Iris pigment epithelial cell (primary cell): ENCODE results near the gene TIAM1.
A peak's percentile ranks its signal among the peaks of the same experiment; 100 is the strongest.

Source experiments
- DNase-seq: peaks from one replicate; pipeline ENCODE4 v3.0.0-alpha.2; 2011; ENCODE audit warnings: low read depth

TIAM1 gene, protein sequence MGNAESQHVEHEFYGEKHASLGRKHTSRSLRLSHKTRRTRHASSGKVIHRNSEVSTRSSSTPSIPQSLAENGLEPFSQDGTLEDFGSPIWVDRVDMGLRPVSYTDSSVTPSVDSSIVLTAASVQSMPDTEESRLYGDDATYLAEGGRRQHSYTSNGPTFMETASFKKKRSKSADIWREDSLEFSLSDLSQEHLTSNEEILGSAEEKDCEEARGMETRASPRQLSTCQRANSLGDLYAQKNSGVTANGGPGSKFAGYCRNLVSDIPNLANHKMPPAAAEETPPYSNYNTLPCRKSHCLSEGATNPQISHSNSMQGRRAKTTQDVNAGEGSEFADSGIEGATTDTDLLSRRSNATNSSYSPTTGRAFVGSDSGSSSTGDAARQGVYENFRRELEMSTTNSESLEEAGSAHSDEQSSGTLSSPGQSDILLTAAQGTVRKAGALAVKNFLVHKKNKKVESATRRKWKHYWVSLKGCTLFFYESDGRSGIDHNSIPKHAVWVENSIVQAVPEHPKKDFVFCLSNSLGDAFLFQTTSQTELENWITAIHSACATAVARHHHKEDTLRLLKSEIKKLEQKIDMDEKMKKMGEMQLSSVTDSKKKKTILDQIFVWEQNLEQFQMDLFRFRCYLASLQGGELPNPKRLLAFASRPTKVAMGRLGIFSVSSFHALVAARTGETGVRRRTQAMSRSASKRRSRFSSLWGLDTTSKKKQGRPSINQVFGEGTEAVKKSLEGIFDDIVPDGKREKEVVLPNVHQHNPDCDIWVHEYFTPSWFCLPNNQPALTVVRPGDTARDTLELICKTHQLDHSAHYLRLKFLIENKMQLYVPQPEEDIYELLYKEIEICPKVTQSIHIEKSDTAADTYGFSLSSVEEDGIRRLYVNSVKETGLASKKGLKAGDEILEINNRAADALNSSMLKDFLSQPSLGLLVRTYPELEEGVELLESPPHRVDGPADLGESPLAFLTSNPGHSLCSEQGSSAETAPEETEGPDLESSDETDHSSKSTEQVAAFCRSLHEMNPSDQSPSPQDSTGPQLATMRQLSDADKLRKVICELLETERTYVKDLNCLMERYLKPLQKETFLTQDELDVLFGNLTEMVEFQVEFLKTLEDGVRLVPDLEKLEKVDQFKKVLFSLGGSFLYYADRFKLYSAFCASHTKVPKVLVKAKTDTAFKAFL (N-terminal part only)

DNA sequence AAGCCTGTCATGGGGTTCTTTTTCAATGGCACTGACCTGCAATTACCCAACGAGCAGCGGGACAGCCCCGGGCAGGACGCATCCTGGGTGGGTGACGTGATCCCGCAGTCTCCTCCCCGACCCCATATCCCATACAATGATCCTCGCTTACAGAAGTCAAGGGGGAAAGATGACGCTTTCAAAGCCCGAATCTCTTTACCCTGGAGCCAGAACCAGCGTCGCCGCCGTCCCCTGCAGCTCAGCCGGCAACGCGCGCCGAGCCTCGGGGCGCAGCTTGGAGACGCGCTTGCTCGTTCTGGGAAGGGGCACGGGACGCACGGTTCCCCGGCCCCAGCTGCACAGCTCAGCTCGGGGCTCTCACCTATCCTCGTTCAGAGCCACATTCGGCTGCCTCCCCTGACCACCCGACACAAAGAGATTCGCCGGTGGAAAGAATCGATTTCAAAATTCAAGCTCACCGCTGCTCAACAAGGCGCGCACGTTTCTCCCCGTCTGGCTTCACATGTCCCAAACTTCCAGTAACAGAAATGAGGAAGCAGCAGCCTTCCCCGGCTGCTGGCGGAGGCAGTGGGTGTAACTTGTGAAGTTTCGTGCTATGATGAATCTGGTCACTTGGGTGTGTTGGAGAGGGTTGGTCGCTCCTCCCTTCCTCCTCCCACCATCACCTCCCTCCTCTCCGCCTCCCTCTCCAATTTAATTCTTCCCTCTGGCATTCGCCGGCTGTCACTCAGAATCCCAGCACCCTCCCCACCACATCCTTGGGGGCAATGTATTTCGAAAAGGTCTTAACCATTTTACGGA lies at the start of gene TIAM1:
Gene TIAM1 (minus strand): TSS at position 582 of the 801 bp plus-strand sequence. CDS start 77,289 bp downstream, outside the sequence.
- peak; percentile 83 for DNase-seq

DNA sequence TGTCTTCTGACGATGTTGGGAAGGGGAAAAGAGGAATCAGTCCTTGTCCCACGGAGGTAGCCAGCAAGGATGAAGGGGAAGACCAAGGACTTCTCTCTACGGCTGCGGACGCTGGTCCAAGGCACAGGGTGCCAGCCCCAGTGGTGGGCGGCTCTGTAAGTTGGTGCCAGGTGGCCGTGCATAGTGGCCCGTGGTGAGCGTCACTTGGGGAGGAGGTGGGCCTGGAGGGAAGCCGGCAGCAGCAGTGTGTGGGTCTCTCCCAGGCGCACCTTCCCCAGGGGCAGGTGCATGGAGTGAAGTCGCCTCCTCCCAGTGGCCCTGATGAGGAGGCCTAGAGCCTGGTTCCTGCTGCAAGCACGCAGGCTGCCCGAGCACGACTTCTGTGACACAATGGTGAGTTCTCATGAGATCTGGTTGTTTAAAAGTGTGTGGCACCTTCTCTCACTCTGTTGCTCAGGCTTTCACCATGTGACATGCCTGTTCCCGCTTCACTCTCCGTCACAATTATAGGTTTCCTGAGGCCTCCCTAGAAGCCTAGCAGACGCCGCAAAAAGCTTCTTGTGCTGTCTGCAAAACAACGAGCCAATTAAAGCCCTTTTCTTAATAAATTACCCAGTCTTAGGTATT lies 43.6 kb upstream of the TIAM1 start:
- DNase-seq = no peak

DNA sequence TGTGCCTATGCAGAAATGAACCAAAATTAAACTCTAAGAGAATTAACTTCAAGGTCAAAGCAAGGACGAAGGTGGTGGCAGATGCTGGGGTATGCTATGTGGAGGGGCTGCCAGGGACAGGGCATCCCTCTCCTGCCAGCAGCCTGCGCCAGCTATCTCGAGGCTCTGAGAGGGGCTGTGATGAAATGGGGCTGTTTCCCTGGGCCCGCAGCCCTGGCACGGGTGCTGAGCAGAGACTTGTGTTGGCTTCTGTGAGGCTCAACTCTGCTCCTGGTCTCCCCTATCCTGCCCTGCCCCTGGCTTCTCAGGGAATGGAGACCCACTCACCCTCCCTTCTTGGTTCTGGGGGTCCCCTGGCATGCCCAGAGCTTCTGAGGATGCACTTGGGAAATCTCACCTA lies 41.9 kb upstream of the TIAM1 start:
- DNase-seq = no peak

DNA sequence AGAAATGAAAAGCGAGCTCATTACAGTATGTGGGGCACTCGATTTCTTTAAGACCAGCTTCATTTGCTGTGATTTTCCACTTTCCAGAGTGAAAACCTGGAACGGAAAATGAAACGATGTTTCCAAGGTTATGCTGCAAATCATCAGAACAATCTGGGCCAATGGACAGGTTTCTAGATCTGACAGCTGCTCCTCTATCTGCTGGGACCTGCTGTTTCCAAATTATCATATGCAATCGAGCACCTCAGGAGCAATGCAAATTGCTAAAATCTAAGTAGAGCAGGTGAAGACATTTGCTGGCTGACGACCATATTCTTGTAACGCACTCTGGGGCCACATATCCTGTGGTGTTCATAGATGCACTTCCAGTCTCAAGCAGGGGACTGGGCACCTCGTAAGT lies 39.7 kb upstream of the TIAM1 start:
- DNase-seq = no peak

DNA sequence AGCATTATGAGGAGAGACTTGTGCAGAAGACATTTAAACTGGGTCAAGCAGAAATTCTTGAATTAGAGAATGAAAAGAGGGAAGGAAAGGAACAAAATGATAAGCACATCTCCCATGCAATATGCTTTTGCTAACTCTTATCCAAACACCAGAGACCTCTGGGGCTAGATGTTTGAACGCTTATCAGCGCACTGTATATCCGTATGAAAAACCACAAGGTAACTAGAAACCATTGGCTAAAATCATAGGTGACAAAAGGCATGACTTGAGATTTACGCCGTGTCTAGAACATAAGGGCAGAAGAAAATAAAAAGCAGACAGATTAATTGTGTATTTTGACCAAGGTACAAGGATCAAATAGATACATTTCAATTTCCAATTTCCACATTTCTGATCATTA lies 38.0 kb upstream of the TIAM1 start:
- no peak for DNase-seq

DNA sequence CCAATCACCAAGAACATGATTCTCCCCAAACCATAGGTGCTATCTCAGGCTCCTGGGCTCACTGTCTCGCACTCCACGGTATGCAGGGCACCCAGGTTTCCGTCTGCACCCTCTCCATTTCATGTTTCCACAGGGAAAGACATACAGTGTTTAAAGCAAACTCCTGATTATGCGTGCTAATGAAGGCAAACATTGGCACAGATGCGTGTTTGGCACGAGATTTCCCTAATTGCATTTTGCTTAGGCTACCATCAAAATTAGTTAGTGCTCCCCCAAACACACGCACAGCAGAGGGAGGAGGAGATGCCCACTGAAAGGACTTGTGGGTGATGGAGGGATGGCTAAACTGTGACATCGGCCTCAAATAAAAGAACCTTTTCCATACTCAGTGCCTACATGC lies 32.2 kb upstream of the TIAM1 start:
- no peak for DNase-seq

DNA sequence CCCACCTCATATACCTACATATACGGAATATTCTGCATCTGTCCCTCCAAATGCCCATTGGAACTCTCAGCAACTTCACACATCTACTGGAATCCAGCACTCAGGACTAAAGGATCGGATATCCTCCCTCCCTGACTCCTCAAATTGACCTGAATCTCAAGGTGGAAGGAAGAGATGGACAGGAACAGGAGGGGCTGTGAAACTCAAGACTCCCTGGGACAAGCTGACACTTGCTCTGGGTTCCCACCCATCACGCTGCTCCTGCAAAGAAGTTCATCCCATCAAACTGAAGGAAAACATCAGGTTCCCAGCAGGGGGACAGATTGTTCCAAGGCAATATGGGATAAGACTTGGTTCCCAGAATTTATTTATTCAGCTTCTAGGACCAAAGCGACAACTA lies 30.3 kb upstream of the TIAM1 start:
- no peak for DNase-seq

DNA sequence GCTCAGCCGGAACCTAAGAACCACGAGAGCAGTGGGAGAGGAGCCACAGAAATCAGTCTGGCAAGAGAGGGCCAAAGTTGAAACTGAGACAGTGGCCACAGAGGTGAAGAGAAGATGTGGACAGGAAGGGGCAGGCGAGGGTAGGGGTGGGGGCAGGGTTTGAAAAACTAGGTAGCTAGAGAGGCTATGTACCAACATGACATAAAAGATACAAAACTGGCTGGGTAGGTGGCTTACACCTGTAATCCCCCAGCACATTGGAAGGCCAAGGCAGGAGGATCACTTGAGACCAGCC lies 28.4 kb upstream of the TIAM1 start:
- no peak for DNase-seq

DNA sequence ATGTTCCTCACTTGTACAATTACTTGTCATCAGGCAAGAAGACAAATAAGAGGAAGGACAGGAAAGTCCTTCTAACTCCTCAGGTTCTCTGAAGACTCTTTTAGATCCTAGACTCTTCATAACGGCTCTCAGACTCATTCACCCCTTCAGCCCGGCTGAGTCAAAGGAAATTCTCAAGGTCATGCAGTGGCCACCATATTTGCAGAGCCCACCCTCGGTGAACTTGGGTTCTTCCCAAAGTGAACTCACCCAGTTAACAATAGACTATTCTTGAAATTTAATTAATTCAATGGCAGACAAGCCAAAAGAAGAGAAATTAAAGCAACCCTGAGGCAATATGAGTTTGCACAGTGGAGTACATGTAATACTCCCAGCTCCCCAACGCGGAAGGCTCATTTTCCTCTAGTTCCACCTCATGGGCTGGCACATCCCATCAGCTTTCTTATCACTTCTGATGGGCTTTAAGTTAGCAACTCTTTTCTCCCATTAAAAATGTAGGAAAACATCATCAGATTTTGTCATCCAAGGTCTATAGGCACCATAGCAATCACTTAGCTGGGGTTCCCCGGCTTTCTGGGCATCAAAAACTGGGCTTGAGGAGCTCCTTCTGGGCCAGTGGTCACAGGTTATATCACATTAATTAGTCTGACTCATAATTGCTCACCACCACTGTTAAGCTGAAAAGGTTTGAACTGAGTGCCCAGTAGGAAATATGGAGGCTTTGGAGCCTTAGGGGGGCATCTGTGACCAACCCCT lies 27.8 kb upstream of the TIAM1 start:
- DNase-seq = no peak

DNA sequence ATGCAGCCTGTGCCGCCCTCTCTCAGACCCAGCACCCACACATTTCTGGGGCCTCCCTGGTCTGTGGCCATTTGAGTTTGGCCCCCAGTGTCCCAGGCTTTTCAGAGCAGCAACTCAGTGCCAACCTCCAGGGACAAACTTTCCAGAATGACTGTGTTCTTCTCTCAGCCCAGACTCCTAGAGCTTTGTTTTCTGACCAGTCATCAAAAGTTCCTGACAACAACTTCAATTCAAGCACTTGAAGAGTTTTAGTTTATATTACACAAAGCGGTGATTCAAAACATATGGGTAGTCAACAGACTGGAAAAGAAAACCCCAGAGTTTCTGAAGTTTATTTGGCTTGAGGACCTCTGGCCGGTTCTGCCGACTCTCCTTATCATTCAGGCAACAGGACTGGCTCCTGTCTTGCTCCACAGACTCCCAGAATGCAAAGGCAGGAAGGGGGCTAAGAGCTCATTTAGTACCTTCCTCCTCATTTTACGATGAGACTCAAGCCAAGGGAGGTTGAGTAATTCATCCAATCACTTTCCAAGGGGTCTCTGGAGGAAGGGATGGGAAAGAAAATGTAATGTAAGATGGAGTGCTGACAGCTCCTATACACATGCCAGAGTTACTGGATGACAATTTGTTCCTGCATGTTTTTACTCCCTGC lies 27.0 kb upstream of the TIAM1 start:
- peak; percentile 81 for DNase-seq

DNA sequence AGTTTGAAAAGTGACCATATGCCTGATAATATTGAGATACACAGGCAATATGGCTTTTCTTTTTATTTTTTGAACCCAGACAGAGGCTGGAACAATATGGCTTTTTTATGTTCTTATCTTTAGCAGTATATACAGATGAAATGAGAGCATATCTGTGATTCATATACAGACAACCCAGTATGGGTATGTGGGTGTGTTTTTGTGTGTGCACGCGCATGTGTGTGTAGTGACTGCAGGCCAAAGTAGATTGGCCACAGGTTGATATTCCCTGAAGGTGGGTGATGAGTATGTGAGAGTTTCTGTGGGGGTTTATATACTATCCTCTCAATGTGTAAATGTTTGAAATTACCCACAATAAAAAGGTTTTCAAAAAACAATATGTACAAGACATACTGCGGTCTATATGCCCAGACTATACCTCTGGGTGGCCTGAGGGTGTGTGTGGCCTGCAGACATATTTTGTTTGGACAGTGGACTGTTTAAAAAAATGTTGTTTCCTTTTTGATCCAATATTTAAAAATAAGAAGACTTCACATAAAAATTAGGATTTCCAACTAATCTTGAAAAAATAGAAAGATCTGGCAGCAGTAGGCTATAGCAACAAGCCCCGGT lies 26.3 kb upstream of the TIAM1 start:
- DNase-seq = no peak

DNA sequence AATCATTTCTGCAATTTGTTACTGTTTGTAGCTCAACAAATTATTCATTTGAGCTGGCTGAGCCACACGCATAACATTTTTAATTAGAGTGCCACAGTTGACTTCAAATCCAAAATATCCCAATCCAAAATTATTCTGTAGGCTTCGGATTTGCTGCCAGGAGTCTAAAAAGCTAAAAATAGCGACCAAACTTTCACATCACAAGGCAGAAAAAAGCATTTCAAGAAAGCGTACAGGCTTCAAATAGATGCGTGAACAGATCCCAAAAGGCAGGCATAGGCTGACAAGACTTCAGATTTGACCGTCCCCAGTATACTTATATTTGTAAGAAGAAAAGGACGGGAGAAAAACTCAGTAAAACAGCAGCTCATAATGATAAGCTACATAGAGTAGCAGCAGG lies 24.3 kb upstream of the TIAM1 start:
- no peak for DNase-seq

DNA sequence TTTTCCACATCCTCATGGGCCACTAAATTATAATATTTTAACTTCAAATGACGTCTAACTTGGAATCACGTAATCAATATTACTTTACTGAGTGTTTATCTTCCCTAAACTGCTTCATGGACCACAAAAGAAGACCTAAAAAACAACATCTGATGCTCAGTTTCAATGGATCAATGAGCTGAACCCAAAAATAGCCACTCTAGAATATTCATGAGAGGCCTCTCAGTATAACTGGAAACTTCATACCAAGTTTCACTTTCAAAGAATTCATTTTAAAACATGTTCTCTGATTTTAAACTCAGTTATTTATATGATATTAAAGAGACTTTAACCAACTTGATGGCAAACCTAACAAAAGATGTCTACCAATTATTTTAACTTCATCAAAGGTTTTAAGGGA lies 23.7 kb upstream of the TIAM1 start:
- DNase-seq = no peak

DNA sequence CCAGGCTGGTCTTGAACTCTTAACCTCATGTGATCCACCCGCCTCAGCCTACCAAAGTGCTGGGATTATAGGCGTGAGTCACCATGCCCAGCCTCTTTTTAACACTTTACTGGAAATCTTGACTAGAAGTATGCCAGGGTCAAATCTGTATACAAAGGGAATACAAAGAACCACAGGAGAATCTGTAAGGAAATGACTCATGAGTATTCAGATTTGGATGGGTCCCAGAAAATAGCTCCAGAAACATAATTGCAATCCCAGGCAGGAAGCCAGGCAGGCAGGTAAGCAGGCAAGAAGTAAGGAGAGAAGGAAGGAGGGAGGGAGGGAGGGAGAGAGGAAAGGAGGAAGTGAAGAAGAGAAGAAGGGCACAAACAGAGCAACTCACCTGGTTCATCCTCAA lies 22.8 kb upstream of the TIAM1 start:
- DNase-seq = peak; percentile 96

DNA sequence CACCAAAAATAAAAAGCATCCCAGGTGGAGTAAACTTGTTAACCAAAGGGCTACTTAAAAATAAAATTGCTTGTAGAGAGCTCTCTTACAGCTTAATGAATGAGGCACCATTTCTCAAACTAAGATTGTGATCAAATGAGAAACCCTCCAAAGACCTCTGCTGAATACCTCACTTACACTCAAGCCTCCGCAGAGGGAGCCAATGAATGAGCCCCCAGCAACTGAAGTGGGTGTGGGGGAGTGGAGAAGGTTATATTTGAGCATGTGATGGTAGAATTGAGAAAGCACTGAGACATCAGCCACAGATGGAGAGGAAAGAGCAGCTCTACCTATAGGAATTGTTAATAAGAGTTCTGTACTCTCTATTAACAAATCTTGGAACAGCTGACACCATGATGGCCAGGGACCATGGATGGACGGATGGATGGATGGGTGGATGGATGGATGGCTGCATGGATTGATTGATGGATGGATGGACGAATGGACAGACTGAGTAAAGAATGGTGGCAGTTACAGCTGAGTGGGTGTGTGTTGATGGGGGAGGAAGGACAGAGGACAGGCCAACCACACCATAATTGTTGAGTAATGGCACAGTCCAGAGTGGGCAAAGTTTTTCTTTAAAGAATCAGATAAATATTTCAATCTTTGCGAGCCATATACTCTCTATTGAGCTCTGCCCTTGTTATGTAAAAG lies 20.3 kb upstream of the TIAM1 start:
- DNase-seq = no peak

DNA sequence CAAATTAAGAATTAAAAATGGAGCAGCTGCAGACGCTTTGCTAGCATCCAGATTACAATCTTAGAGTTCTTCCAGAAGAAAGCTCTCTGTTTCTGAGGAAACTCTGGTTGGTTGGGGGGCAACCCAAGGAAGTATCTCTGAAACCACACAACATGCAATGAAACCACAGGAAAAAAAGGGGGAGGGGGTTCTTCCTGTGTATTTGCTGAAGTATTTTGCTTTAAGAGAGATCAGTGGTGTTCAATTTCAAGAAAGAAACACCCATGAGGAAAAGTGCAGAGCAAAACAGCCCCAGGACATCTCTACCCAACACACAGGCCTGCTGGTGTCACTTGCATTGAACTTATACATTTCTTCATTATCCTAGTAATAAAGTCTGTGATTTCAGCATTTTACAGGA lies 19.7 kb upstream of the TIAM1 start:
- DNase-seq = no peak

DNA sequence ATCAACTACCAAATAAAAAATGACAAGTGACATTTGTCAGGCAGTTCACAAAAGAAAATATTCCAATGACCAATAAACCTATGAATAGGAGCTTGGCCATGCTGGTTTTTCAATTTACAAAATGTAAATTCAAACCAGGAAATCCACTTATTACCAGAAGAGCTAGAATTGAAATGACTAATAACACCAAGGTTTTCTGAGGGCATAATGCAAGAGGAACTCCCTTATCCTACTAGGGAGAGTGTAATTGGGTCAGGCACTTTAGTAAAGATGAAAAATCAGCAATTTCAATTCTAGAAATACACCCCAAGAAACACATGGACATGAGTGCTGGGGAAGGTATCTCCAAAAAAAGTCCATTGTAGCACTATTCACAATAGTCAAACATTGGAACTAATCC lies 16.7 kb upstream of the TIAM1 start:
- DNase-seq = no peak

DNA sequence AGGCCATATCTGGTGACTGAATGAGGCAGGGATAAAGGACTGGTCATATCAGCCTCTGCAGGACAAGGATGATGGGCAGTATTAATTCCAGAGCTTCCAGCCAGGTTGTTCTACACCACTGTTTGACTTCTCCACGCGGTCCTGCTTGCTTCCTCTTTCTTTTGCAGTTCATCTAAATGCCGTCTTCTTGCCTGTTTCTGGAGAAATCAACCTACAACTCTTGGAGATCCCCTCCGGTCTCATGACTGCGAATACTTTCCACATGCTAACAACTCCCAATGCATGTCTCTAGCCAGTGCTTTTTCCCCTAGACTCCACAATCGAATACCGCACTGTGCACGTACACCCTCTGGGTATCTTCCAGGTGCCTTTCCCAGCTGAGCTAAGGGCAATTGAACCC lies 14.1 kb upstream of the TIAM1 start:
- no peak for DNase-seq

DNA sequence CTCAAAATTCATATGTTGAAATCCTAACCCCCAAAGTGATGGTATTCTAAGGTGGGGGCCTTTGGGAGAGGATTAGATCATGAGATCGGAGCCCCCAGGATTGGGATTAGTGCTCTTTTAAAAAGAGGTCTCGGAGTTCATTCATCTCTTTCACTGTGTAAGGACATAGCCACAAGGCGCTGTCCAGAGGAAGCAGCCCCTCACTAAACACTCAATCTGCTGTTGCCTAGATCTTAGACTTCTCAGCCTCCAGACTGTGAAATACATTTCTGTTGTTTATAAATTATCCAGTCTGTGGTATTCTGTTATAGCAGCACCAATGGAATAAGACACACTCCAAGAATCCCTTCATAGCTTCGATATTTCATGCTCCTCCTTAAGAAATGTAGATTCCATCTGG lies 12.4 kb upstream of the TIAM1 start:
- DNase-seq = no peak
